Non-pigmented ciliary epithelial cell (primary cell): ENCODE measurements around the gene NUMA1.

Experiments
- DNase-seq: peaks from one replicate; pipeline ENCODE4 v3.0.0-alpha.2; 2010; ENCODE audit warnings: low read depth

The NUMA1 gene

DNA sequence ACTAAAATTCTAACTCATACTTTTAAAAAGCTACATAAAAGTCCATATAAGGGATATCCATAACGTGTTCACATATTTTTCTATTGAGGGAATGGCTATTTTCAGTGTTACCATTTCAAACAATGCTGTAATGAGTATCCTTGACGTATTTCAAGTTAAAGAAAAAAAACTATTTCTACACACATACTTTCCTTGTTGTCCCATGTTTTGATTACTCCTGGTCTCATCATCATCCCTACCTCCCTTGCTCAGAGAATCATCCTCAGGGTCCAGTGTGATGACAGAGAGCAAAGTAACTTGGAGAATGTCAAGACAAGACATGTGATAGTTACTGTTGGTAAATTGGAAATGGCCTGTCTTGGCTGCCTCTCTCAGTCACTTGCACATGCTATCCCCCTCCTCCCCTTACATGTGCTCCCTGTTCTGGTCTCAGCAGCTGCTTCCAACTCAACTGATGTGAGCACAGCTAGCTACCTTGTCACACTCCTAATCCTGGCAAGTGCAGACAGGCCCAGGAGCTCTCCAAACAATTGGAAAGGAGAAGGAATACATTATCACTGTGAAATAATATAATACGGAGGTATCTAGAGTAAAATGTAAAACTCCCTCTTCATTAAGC is 21.8 kb downstream of the NUMA1 start:
- DNase-seq, result no peak

DNA sequence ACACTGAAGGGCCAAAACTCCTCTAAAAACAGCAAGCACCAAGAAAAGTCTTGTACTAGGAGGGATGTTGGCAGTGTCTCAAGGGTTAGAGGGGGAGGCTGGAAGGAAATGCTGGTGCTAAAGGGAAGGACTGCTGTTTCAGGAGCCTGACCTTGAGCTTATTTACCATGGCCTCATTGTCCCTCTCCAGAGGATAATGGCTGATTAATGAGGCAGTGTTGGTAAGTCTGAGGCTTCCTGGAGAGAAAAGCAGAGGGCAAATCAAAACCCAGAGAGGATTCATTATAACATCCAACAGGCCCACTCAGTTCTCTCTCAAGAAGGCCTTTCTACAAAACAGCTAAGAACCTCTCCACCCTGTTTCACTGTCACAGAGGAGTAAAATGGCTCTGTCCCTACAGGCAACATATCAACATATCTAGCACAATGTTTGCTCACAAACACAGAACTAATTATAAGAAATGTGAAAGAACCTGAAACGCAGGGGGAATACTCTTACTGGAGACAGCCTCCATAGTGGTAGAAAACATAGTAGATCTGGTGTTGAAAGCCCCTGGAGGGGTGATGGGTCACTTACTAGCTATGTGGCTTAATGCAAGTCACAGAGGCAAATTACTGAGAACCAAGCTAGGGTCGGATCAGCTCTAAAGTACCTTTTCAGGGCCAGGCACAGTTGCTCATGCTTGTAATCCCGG is 31.4 kb downstream of the NUMA1 start:
- DNase-seq, result no peak

GRCh38 chr11:72045849-72046248 is 34.5 kb downstream of the NUMA1 start:
- no peak for DNase-seq

- DNase-seq, result no peak
Measured at GRCh38 chr11:72042064-72042745, 38.1 kb downstream of the NUMA1 start.

GRCh38 chr11:72041364-72042063 is 38.8 kb downstream of the NUMA1 start:
- peak; percentile 27 for DNase-seq

- DNase-seq, result peak; percentile 59
Measured at GRCh38 chr11:72040491-72041363, 39.6 kb downstream of the NUMA1 start.

GRCh38 chr11:72039856-72040401 is 40.4 kb downstream of the NUMA1 start:
- DNase-seq, result no peak

DNA sequence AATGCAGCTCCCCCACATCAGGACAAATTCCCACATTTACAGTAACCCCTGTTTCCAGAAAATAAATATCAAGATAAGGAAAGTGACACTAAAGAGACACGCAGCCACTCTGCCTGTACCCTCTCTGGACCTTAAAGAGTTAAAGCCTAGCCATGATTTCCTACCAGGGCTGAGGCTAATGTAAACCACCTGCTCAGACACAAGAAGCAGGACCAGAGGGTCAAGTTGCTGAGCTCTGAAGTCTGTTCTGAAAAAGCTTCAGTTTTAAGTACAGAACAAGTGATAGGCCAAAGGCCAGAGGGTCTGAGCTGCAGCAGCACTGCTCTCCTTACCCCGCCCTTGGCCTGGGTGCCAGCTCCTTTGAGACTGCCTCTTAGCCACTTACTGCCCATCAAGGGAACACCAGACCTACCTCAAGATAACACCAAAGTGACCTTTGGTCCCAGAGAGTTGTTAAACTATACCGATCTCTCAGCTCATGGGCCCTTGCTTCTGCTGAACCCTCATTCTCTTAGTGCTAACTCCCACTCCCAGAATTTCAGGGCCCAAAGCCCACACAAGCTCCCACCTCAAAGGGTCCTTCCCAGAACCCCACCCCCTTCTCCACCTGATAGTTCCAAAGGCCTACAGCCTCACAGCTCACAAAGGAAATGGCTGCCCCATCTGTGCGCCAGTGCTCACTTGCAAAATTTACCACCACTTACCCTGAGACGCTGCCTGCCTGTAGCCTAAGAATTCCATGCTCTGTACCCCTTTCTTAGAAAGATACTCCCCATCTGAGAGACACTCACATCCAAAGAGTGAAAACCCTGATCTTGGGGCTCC is 41.1 kb downstream of the NUMA1 start:
- no peak for DNase-seq

DNA sequence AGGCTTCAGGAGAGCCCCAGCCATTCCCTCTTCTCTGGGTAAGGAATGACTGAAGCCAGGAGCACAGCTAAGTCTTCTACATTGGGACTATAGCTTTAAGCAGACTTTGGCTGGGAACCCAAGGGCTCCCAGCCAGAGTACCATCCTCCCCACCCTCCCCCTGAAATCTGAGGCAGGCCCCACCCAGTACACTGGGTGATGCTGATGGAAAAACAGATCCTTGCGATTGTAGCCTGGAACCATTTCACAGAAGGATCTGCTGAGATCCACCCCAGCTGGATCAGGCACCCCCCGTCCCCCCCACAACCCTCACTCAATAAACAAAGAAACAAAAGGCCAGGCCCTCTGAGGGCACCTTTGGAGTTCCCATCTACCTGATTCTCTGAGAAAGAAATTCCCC is 41.9 kb downstream of the NUMA1 start:
- DNase-seq, result no peak

- DNase-seq, result no peak
Measured at GRCh38 chr11:72037554-72038311, 42.6 kb downstream of the NUMA1 start.

DNA sequence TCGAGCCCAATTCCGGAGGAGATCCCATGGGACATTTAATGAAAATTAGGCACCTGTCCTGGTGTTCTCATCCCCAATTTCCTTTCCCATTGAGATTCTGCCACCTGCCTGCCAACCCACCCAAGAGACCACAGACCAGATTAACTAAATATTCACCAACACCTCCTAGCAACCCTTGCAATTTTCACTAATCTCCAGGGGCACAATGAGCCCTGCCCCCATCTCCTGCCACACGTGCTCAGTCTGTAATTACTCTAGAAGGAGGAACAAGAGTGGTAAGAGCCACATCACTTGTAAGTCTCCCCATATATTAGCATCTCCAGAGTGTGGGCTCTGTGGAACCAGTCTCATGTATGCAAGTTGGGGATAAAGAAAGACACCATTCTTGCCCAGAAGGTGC is 43.7 kb downstream of the NUMA1 start:
- no peak for DNase-seq

DNA sequence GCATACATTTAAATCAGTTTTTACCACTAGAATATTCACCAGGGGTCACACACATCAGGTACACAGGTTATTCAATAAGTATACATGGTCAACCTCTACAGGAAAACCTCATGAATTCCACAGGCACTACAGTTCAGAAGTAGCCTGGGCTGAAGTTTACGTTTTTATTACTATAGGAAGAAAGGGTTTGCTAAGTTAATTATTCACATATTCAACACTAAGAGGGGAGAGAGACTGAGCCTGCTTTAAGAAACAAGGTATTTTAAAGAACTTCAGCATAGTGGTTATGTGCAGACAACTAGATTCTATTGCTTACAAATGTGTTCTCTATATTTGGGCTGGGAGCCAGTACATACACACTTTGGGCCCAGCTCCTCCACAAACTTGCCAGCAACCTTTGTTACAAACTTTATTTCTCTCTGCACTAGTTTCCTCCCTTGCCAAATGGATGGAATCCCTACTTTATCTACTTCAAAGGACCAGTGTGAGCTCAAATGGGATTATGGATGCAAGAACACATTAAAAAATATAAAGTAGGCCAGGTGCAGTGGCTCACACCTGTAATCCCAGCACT is 49.8 kb downstream of the NUMA1 start:
- DNase-seq, result no peak

GRCh38 chr11:72026090-72026489 is 54.3 kb downstream of the NUMA1 start:
- DNase-seq, result no peak

DNA sequence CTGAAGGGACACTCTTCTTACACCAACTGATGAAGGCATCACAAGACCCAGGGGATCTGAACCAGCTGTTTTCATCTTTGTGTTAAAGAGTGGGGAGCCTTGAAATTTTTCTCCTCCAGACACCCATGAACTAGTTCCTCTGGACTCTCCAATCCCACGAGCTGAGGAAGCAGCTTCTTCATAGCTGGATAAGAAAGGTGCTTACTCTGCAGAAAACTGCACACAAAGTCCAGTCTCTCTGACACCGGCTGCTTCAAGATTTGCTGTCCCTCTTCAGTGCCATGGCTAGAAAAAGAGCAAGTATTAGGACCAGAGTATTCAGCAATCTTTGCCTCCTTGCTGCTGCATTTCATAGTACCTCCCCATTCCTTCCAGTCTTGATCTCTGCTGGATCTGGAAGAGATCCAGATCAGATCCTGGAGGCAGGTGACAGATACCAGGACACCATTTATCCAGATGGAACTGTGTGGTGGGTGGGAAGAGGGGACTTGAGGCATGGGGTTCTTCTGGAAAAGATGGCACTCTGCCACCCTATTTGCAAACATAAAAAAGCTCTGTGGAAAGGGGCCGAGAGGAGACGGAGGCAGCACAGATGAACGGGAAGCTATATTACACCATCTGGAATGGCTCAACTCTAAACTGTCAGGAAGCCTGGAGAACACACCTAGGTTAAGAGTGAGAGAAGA is 56.1 kb downstream of the NUMA1 start:
- no peak for DNase-seq

DNA sequence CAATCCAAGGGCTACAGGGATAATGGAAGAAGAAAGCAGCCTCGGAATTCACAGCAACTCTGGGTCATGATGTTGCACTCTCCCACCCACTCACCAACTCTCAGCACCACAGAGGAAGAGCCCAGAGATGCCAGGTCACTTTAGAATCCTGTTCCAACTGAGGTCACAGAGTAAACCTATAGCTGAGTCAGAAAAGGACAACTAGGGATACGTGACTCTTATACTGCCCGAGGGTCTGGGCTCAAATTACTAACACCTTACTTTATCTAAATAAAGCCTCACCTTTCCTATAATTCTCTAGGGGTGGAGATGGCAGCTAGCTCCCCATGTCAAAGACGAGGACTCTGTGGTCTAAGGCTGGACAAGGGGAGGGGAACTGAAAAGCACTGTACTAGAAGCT is 57.0 kb downstream of the NUMA1 start:
- no peak for DNase-seq

- DNase-seq, result no peak
Measured at GRCh38 chr11:72018171-72018570, 62.2 kb downstream of the NUMA1 start.

DNA sequence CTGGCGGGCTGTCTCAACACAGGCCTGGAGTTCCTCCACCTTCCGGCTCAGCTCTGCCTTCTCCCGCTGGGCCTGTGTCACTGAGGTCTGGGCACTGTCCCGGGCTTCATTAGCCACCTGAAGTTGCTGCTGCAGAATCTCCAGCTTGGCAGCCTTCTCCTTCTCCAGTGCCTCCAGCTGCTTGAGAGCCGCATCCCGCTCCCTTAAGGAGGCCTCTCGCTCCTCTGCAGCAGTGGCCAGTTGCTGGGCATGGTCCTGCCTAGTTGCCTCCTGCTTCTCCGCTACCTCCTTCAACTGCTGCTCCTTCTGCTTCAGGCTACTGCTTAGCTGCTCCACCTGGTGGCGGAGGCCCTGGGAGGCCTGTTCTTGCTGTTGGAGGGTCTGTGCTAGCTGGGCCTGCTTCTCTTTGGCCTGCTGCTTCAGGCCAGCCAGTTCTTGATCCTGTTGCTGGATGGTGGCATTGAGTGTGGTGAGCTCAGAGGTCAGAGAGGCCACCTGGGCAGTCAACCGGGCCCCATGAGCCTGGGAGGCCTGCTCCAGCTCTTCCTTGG is 64.8 kb downstream of the NUMA1 start:
- no peak for DNase-seq

DNA sequence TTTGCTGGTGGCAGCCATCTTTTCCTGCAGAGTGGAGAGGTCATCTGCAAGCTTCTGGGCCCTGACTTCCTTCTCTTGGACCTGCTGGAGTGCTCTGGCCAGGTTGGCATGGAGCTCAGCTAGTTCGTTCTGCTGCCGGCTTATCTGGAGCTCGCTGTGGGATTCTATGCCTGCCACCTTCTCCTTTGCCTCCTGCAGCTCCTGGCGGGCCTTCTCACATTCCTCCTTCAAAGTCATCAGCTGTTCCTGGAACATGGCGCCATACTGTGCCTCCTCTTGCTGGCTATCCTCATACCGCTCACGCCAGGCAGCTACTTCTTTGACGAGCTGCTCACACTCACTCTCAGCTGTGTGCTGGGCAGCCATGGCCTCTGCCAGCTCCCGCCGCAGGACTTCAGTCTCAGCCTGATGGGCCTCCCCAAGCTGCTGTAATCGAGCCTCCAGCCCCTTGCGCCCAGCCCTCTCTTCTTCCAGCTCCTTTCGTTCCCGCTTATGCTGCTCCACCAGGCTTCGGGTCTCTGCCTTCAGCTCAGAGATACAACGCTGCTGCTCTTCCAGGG is 65.5 kb downstream of the NUMA1 start:
- no peak for DNase-seq
